ENCODE data around the gene TALDO1. TPM values are rescaled to one million over a fixed set of nuclear protein-coding genes. Genes with fewer than 3 reads are reported as not detected.
A peak's percentile ranks its signal among the peaks of the same experiment; 100 is the strongest.
"Not testable (repeated sequence)": the region's sequence is repeated elsewhere in the genome, so short reads cannot be mapped to it uniquely, and the experiment has no call there.

The TALDO1 gene
- total and polyA plus RNA-seq, 8 donors = 50.3 to 83.9 (median 74.6) TPM

DNA sequence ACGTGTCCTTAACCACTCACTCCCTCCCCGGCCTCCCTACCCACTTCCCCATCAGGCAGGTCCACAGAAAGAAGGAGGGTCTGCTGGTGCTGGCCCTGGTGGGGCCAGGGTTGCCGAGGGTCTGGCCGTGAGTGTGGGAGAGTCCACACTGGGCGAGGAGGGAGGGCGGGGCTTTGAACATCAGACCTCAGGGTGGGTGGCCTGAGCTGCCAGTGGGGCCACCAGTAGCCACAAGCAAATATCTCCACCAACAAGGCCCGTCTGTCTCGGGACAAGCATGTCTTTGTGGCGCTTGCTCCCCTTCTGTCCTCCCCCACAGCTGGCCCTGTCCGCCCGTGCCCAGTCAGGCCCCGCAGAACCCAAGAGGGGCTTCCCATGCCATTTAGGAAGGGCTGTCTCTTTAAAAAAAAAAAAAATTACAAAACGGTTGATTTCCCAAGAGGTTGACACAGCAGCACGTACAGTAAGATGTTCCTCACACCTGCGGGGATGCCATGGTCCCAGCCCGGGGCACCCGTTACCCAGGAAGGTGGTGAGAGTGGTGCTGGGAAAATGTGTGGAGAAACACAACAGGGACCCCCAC lies 17.7 kb upstream of the TALDO1 start:
- Histone ChIP-seq H3K27ac (no peak overlapping the region), H3K4me1 (peaks cover 8 to 15% (median 11%) of the 10 kb centered on the region in 3 donors), H3K36me3 (no peaks in the 10 kb centered on the region), H3K4me3 (no peak overlapping the region), H3K27me3 (no peaks in the 10 kb centered on the region), H3K9me3 (no peaks in the 10 kb centered on the region)
- FAIRE-seq (no peak), DNase-seq (peak in 3 of 6 donors; percentile 20 to 73 (median 40)), ATAC-seq (no peak)
- TF ChIP-seq, protein P1, sequence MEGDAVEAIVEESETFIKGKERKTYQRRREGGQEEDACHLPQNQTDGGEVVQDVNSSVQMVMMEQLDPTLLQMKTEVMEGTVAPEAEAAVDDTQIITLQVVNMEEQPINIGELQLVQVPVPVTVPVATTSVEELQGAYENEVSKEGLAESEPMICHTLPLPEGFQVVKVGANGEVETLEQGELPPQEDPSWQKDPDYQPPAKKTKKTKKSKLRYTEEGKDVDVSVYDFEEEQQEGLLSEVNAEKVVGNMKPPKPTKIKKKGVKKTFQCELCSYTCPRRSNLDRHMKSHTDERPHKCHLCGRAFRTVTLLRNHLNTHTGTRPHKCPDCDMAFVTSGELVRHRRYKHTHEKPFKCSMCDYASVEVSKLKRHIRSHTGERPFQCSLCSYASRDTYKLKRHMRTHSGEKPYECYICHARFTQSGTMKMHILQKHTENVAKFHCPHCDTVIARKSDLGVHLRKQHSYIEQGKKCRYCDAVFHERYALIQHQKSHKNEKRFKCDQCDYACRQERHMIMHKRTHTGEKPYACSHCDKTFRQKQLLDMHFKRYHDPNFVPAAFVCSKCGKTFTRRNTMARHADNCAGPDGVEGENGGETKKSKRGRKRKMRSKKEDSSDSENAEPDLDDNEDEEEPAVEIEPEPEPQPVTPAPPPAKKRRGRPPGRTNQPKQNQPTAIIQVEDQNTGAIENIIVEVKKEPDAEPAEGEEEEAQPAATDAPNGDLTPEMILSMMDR (IDR thresholded peaks at IDR 0.05) = no peak
- WGBS, 2 donors = 25 to 27% methylated on average over 17 of the region's 17 CpGs
- intact Hi-C loops (cut with DNase I) = loop anchor here in 1 of 3 donors (10.0 kb wide), 1 partner anchor 175 kb away; no protein-coding TSS in a partner anchor

DNA sequence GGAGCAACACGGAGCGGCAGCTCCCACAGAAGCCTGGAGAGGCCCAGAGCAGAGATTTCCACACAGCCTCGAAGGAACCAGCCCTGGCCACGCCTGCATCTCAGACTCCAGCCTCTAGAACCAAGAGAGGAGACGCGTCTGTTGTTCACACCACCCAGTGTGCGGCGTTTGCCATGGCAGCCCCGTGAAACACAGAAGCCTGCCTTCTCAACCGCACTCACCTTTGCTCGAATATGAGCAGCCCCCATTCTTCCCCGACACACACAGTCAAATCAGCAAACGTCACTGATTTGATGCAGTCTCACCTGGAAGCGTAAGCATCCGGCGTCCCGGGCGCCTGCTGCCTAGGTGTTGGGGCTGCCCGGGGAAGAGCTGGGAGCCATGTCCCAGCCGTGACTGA lies 14.2 kb upstream of the TALDO1 start:
- intact Hi-C loops (cut with DNase I) = no loop called here
- TF ChIP-seq, protein P1 (IDR thresholded peaks at IDR 0.05) = no peak
- 70 to 73% methylated on average over 20 of the region's 20 CpGs for WGBS, 2 donors
- H3K4me1 ChIP-seq = peaks cover 0 to under 1% (median 0%) of the 10 kb centered on the region in 3 donors
- ATAC-seq (no peak), DNase-seq (no peak), FAIRE-seq (no peak)
- H3K36me3 ChIP-seq = no peaks in the 10 kb centered on the region
- no peaks in the 10 kb centered on the region for H3K27me3 ChIP-seq
- no peak overlapping the region for H3K27ac ChIP-seq
- no peaks in the 10 kb centered on the region for H3K9me3 ChIP-seq
- no peak overlapping the region for H3K4me3 ChIP-seq

DNA sequence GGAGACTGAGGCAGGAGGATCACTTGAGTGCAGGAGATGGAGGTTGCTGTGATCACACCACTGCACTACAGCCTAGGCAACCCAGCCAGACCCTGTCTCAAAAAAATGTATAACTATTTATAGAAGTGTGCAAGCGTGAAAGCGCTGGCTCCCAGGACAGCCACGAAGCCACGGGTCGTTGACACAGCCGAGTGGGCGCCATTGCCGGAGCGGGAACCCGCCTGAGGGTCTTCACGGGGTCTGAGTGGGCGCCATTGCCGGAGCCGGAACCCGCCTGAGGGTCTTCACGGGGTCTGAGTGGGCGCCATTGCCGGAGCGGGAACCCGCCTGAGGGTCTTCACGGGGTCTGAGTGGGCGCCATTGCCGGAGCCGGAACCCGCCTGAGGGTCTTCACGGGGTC lies 12.7 kb upstream of the TALDO1 start:
- intact Hi-C loops (cut with DNase I); H3K4me1 ChIP-seq; H3K9me3 ChIP-seq; DNase-seq; H3K36me3 ChIP-seq; H3K27ac ChIP-seq; H3K27me3 ChIP-seq; ATAC-seq; H3K4me3 ChIP-seq; FAIRE-seq: not testable (repeated sequence)
- WGBS, 2 donors = 89 to 92% methylated on average over 20 to 26 of the region's 26 CpGs

DNA sequence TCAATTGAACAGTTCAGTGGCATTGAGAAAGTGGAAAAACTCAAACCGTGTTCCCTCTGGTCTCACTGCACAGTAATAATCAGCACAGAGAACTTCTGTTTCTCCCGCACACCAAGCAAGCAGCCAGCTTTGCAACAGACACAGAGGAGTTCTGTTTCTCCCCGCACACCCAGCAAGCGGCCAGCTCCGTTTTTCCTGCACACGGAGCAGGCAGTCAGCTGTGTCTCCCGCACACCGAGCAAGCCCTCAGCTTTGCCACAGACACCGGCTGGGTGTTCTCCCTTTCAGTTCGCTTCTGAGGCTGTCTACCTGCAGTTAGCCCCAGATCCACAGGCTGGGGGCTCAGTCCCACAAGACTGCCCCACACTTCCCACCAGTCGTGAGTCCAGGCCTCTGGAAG lies 9.9 kb upstream of the TALDO1 start:
- 66 to 70% methylated on average over 11 of the region's 11 CpGs for WGBS, 2 donors
- intact Hi-C loops (cut with DNase I) = no loop called here
- ATAC-seq (no peak), DNase-seq (no peak), FAIRE-seq (no peak)
- no peak overlapping the region for H3K4me3 ChIP-seq
- TF ChIP-seq, protein P1 (IDR thresholded peaks at IDR 0.05) = no peak
- H3K4me1 ChIP-seq = no peaks in the 10 kb centered on the region
- H3K9me3 ChIP-seq = no peaks in the 10 kb centered on the region
- H3K27me3 ChIP-seq = no peaks in the 10 kb centered on the region
- H3K36me3 ChIP-seq = no peaks in the 10 kb centered on the region
- H3K27ac ChIP-seq = no peak overlapping the region

DNA sequence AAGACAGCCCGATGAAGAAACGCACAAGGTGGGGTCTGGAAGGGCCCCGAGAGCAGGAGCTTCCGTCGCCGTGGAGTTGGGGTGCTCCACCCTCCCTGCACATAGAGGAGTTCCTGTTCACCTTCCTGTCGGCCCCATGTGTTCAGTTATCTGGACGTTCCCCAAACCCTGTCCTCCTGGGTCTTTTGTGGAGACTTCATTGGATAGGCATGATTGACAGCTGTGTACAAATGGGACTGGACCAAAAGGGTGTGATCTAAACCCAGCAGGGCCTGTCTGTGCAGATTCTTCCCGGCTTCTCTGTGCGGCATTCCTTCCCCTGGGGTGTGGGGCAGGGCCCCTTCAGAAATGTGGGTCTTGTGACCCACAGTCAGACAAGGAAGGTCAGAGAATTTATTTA lies 9.4 kb upstream of the TALDO1 start:
- H3K4me1 ChIP-seq; intact Hi-C loops (cut with DNase I); H3K27ac ChIP-seq; FAIRE-seq; H3K27me3 ChIP-seq; H3K9me3 ChIP-seq; H3K36me3 ChIP-seq; H3K4me3 ChIP-seq; ATAC-seq; DNase-seq: not testable (repeated sequence)
- 61 to 67% methylated on average over 10 of the region's 10 CpGs for WGBS, 2 donors

DNA sequence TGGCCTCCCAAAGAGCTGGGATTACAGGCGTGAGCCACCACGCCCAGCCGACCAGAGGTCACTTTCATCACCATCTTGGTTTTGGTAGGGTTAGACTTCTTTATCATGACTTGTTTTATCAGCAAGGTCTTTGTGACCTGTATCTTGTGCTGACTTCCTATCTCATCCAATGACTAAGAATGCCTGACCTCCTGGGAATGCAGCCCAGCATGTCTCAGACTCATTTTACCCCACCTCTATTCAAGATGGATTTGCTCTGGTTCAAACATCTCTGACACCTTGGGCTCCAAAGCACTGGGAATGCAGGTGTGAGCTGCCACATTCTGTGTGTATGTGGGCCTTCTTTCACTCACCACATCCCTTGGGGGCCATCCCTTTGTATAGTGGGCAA lies 5.1 kb upstream of the TALDO1 start:
- Histone ChIP-seq H3K9me3 (no peaks in the 10 kb centered on the region), H3K36me3 (no peaks in the 10 kb centered on the region), H3K27me3 (no peaks in the 10 kb centered on the region), H3K4me1 (peaks cover 0 to 3% (median 0%) of the 10 kb centered on the region in 3 donors), H3K4me3 (no peak overlapping the region), H3K27ac (no peak overlapping the region)
- intact Hi-C loops (cut with DNase I) = no loop called here
- no peak for ATAC-seq
- TF ChIP-seq, protein P1 (IDR thresholded peaks at IDR 0.05) = no peak
- 86 to 97% methylated on average over 3 of the region's 3 CpGs for WGBS, 2 donors
- DNase-seq = no peak
- FAIRE-seq = no peak

All from pancreas (tissue), 10 donors.